CD4-positive, alpha-beta T cell treated with Interleukin-17A for 4 hours (primary cell): ENCODE measurements around the gene PLSCR3.
"Not testable (repeated sequence)": the region's sequence is repeated elsewhere in the genome, so short reads cannot be mapped to it uniquely, and the experiment has no call there.

Experiments used
- DNase-seq: peaks from one replicate; pipeline ENCODE4 v3.0.0-alpha.2; 2020; ENCODE audit warnings: mixed read lengths

Gene PLSCR3

GRCh38 chr17:7379134-7379533, 15.2 kb downstream of the PLSCR3 start:
- no peak for DNase-seq

DNA sequence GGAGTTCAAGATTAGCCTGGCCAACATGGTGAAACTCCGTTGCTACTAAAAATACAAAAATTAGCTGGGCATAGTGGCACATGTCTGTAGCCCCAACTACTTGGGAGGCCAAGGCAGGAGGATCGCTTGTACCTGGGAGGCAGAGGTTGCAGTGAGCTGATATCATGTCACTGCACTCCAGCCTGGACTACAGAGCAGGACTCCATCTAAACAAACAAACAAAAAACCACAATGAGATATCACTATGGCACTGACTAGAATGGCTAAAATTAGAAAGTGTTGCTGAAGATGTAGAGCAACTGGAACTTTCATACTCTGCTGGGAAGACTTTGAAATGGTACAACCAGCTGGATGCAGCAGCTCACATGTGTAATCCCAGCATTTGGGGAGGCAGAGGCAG, 20.0 kb downstream of the PLSCR3 start:
- no peak for DNase-seq

DNA sequence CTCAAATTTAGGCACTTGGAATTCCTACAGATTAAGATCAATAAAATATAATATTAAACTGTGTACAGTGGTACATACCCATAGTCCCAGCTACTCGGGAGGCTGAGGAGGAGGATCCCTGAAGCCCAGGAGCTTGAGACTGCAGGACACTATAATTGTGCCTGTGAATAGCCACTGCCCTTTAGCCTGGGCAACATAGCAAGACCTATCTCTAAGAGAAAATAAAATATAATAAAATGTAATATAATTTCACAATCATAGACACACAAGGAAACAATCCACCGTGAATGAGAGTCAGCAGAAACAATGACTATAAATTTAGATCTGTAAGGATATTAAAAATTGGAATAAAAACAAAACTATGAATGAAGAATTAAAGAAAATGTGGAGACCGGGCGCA, 23.5 kb downstream of the PLSCR3 start:
- DNase-seq, result no peak

DNA sequence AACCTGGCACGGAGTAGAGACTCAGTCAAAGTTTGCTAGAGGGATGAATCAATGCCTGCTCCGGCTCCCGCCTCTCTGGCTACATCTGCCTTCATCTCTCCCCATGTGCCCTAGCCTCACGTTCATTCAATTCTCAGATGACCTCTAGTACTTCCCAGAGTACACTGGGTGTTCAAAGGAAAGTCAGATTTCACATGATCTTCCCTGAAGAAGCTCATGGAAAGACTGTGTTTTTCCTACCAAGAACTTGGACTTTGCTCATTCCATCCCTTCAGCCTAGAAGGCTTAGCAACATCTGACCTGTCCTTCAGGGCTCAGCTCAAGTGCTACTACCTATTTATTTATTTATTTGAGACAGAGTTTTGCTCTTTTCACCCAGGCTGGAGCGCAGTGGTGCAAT, 24.5 kb downstream of the PLSCR3 start:
- no peak for DNase-seq

DNA sequence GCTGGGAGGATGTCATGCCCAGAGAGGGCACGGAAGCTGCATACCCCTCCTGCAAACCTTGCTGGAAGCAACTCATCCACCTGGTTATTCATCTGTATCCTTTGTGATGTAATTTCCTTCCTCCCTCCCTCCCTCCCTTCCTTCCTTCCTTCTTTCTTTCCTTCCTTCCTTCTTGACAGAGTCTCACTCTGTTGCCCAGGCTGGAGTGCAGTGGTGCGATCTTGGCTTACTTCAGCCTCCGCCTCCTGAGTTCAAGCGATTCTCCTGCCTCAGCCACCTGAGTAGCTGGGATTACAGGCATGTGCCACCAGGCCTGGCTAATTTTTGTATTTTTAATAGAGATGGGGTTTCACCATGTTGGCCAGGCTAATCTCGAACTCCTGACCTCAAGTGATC, 25.7 kb downstream of the PLSCR3 start:
- DNase-seq, result not testable (repeated sequence)

GRCh38 chr17:7367918-7368598, 26.3 kb downstream of the PLSCR3 start:
- DNase-seq, result no peak

DNA sequence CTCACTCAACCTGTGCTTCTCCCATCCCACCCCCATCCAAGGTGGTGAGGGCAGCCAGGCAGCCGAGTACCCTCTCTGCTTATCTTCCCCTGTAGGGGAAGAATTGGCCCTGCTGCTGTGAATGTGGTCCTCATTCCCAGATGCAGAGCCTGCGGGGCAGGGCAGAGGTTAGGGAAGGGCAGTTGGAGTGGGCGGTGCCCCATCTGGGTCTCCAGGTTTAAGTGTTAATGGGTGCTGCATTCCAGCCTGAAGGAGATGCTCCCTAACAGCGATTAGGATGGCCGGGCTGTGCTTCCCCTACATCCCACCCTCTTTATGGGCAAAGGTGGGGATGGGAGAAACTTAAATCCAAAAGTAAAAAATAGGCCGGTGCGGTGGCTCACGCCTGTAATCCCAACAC, 27.2 kb downstream of the PLSCR3 start:
- no peak for DNase-seq

- not testable (repeated sequence) for DNase-seq
Measured at GRCh38 chr17:7365963-7366362, 28.4 kb downstream of the PLSCR3 start.

- DNase-seq, result no peak
Measured at GRCh38 chr17:7363311-7363710, 31.0 kb downstream of the PLSCR3 start.

- no peak for DNase-seq
Measured at GRCh38 chr17:7361906-7362305, 32.4 kb downstream of the PLSCR3 start.

- DNase-seq, result no peak
Measured at GRCh38 chr17:7357381-7357780, 36.9 kb downstream of the PLSCR3 start.

GRCh38 chr17:7356756-7357155, 37.6 kb downstream of the PLSCR3 start:
- no peak for DNase-seq

- peak; percentile 92 for DNase-seq
Measured at GRCh38 chr17:7356072-7356549, 38.2 kb downstream of the PLSCR3 start.

- DNase-seq, result no peak
Measured at GRCh38 chr17:7355573-7355972, 38.8 kb downstream of the PLSCR3 start.

- no peak for DNase-seq
Measured at GRCh38 chr17:7355053-7355452, 39.3 kb downstream of the PLSCR3 start, which contains the start of gene TMEM95. Gene TMEM95, plus strand, starts transcription at chr17:7355156. Its CDS starts 49 bp downstream, at chr17:7355205.

- peak; percentile 35 for DNase-seq
Measured at GRCh38 chr17:7354262-7354843, 40.0 kb downstream of the PLSCR3 start.

DNA sequence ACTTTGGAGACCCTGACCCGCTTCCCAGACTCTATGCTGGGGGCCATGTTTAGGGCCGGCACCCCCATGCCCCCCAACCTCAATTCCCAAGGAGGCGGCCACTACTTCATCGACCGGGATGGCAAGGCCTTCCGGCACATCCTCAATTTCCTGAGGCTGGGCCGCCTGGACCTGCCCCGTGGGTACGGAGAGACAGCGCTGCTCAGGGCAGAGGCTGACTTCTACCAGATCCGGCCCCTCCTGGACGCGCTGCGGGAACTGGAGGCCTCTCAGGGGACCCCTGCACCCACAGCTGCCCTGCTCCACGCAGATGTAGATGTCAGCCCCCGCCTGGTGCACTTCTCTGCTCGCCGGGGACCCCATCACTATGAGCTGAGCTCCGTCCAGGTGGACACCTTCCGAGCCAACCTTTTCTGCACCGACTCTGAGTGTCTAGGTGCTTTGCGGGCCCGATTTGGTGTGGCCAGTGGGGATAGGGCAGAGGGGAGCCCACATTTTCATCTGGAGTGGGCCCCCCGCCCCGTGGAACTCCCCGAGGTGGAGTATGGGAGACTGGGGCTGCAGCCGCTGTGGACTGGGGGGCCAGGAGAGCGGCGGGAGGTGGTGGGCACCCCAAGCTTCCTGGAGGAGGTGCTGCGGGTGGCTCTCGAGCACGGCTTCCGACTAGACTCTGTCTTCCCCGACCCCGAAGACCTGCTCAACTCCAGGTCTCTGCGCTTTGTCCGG, 41.3 kb downstream of the PLSCR3 start:
- no peak for DNase-seq

DNA sequence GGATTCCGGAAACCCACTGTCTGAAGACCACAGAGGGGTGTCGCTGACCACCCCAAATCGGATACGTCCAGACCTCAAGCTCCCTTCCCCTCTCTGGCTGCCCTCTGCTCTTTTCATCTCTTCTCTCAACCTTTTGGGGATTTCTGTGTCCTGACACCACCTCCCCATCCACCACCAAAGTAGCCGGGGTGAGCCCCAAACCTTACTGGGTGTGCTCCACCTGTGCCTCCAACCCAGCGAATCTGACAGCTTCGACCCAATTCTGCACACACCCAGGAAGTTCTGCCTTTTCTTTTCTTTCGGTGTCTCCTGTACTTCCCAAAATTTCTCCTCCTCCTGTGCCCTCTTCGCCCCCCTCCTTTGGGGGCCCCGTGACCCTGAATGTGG, 41.8 kb downstream of the PLSCR3 start:
- DNase-seq, result peak; percentile 26

GRCh38 chr17:7351665-7352502, 42.4 kb downstream of the PLSCR3 start, which contains the start of gene KCTD11:
Gene KCTD11, plus strand, starts transcription at chr17:7352162.
- DNase-seq, result peak; percentile 85

GRCh38 chr17:7348478-7349242, 45.7 kb downstream of the PLSCR3 start:
- no peak for DNase-seq

DNA sequence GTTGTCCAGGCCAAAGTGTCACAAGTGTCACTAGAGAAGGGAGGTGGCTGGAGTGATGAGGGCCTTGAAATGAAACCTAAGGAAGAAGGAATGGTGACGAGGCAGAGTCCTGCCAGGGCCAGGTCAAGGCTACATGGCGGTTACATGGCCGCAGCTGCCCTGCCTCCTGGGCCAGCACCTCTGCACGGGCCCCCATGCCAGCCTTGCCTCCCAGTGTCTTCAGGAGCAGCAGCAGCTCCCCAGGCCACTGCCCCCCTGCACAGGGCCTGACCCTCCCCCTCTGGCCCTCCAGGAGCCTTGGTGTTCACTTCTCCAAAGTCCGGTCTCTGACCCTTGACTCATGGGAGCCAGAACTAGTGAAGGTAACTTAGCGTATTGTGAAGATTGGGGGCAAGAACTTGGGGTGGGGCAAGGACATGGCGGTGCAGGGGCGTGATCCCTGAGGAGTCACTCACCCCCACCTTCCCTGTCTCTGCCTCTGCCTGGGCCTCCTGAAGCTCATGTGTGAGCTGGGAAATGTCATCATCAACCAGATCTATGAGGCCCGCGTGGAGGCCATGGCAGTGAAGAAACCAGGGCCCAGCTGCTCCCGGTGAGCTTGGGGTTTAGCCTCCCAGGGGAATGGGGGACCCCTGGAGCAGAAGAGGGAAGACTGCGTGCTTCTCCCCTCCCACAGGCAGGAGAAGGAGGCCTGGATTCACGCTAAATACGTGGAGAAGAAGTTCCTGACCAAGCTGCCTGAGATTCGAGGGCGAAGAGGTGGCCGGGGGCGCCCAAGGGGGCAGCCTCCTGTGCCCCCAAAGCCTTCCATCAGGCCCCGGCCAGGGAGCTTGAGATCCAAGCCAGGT, 46.5 kb downstream of the PLSCR3 start:
- no peak for DNase-seq
